GM12892 (cell line): Measurements from ENCODE around the gene CDH8.

Source experiments
- POLR2AphosphoS5 ChIP-seq: IDR thresholded peaks from 2 replicates; pipeline ENCODE4 v1.6.1; 2011; ENCODE audit warnings: low read depth, low read length, control low read depth
- TAF1 ChIP-seq: IDR thresholded peaks from 2 replicates; pipeline ENCODE4 v1.6.1; 2011; ENCODE audit warnings: low read depth, mild to moderate bottlenecking, control low read depth, low read length, borderline replicate concordance

- no peak for TF ChIP-seq TAF1
- no peak for TF ChIP-seq POLR2AphosphoS5
These were observed 92.2 kb downstream of the CDH8 start for GRCh38 chr16:61944004-61944403.
